Measurements from ENCODE around the gene FLRT2. TPM values are rescaled to one million over a fixed set of nuclear protein-coding genes. Genes with fewer than 3 reads are reported as not detected.

Gene FLRT2, protein sequence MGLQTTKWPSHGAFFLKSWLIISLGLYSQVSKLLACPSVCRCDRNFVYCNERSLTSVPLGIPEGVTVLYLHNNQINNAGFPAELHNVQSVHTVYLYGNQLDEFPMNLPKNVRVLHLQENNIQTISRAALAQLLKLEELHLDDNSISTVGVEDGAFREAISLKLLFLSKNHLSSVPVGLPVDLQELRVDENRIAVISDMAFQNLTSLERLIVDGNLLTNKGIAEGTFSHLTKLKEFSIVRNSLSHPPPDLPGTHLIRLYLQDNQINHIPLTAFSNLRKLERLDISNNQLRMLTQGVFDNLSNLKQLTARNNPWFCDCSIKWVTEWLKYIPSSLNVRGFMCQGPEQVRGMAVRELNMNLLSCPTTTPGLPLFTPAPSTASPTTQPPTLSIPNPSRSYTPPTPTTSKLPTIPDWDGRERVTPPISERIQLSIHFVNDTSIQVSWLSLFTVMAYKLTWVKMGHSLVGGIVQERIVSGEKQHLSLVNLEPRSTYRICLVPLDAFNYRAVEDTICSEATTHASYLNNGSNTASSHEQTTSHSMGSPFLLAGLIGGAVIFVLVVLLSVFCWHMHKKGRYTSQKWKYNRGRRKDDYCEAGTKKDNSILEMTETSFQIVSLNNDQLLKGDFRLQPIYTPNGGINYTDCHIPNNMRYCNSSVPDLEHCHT
- total RNA-seq, result 35.0 and 35.6 TPM in 2 replicates

DNA sequence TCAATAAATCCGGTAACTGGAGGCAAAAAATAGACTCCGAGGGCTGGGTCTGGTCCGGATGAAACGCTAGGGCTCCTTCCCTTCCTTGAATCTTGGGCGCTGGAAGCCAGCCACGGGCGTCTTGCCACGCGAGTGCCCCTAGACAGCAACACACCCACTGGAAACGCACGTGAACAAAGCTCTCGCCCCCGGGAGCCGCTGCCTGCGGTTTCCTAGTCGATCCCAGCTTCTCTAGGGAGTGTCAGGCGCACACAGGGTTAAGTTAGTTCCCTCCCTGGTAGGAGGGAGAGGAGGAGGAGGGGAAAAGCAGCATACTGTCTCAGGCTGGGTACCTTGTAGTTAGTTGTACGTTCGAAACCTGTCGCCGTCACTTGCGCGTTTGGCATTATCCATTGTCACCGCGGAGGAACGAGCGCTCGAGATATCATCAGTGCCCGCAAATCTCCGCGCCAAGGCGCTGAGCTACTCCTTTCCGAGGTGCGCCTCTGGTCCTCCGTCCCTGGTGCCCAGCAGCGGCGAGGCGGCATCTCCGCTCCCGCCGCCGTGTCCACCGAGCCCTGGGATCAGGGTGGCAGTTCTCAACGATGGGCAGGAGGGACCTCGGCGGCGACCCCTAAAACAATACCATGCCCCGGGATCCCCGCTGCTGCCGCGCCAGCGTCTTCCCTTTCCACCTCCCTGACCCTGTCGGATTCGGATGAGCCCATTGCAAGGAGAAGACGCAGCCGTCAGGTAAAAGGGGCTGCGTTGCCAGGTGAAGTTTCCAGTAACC is at the start of gene FLRT2:
TSS of gene FLRT2 (plus strand) at position 342 of the 772 bp plus-strand sequence. CDS start 91,371 bp downstream, outside the sequence.

Data from mammary microvascular endothelial cell (primary cell).